Fibroblast of upper back skin (primary cell): Measurements from ENCODE around the gene PYHIN1.
A peak's percentile ranks its signal among the peaks of the same experiment; 100 is the strongest.

ENCODE experiments used
- DNase-seq: peaks from one replicate; pipeline ENCODE4 v3.0.0-alpha.2; 2013

The PYHIN1 gene

GRCh38 chr1:159015440-159015909 is 84.1 kb downstream of the PYHIN1 start:
- peak; percentile 78 for DNase-seq

- no peak for DNase-seq
Measured at GRCh38 chr1:159023723-159024122, 92.4 kb downstream of the PYHIN1 start.

GRCh38 chr1:159025043-159025442 is 93.7 kb downstream of the PYHIN1 start:
- no peak for DNase-seq
